SK-N-SH (cell line): ENCODE measurements around the gene CDH16.

ENCODE experiments used
- CTCF ChIP-seq: fragments of 200-600 bp; sonication (generic); IDR thresholded peaks from 2 replicates; pipeline ENCODE4 v1.6.1; 2017; ENCODE audit warnings: antibody characterized with exemption, mild to moderate bottlenecking, moderate library complexity
- EP300 ChIP-seq, 2 experiments: IDR thresholded peaks; 2 replicates each; pipeline versions ENCODE4 v1.4.0 to v1.6.1; 2012; ENCODE audit warnings: borderline replicate concordance in 1 of 2, low read depth in 1 of 2, low read length in 1 of 2
- EZH2phosphoT487 ChIP-seq: fragments of 200-600 bp; sonication (generic); IDR thresholded peaks from 2 replicates; pipeline ENCODE4 v1.6.1; 2017; ENCODE audit warnings: low read depth, mixed run types, mild to moderate bottlenecking, antibody characterized with exemption, moderate library complexity, borderline replicate concordance
- FOXJ3 ChIP-seq: sonication (generic); formaldehyde crosslinking; IDR thresholded peaks from 2 replicates; pipeline ENCODE4 v1.5.1; 2020; ENCODE audit warnings: mild to moderate bottlenecking, missing genetic modification reagents
- MAX ChIP-seq: IDR thresholded peaks from 2 replicates; pipeline ENCODE4 v1.4.0; 2012; ENCODE audit warnings: low read depth
- RAD21 ChIP-seq: IDR thresholded peaks from 2 replicates; pipeline ENCODE4 v1.6.1; 2012; ENCODE audit warnings: mild to moderate bottlenecking, low read length
- RCOR1 ChIP-seq: fragments of 150-350 bp; IDR thresholded peaks from 2 replicates; pipeline ENCODE4 v1.6.1; 2017; ENCODE audit warnings: antibody characterized with exemption, low read length
- REST ChIP-seq: IDR thresholded peaks from 2 replicates; pipeline ENCODE4 v1.6.1; 2012; ENCODE audit warnings: mild to moderate bottlenecking, low read depth, low read length, moderate library complexity
- TAF1 ChIP-seq: IDR thresholded peaks from 2 replicates; pipeline ENCODE4 v1.6.1; 2012; ENCODE audit warnings: low read depth, mild to moderate bottlenecking, low read length, moderate library complexity, borderline replicate concordance
- ZBTB33 ChIP-seq: IDR thresholded peaks from 2 replicates; pipeline ENCODE4 v1.4.0; 2012; ENCODE audit warnings: low read depth, borderline replicate concordance

GRCh38 chr16:66946974-66947301 is 28.3 kb upstream of the CDH16 start:
- TF ChIP-seq CTCF, result no peak
- no peak for TF ChIP-seq RAD21
- TF ChIP-seq EP300 (IDR thresholded peaks at IDR 0.05; ENCODE audit: borderline replicate concordance in 1 of 2, low read depth in 1 of 2, low read length in 1 of 2), result no peak
- no peak for TF ChIP-seq TAF1
- TF ChIP-seq ZBTB33, result no peak
- TF ChIP-seq EZH2phosphoT487, result no peak
- no peak for TF ChIP-seq REST
- no peak for TF ChIP-seq MAX
- TF ChIP-seq FOXJ3 (CRISPR knock-in tag), result no peak
- TF ChIP-seq RCOR1, result no peak
